Measurements from ENCODE around the gene UHRF2. TPM values are rescaled to one million over a fixed set of nuclear protein-coding genes. Genes with fewer than 3 reads are reported as not detected.
"Not testable (repeated sequence)": the region's sequence is repeated elsewhere in the genome, so short reads cannot be mapped to it uniquely, and the experiment has no call there.

UHRF2 gene
- total and polyA plus RNA-seq, 4 experiments from 2014 or later, result 8.7 to 128 (median 70.0) TPM

GRCh38 chr9:6538666-6539071, 125.7 kb downstream of the UHRF2 start:
- no peaks in the 10 kb centered on the region for H3K4me1 ChIP-seq (ENCODE audit: insufficient read depth, low read length)
- DNase-seq, result no peak
- no peaks in the 10 kb centered on the region for H3K36me3 Mint-ChIP-seq
- H3K9me3 Mint-ChIP-seq, result no peaks in the 10 kb centered on the region
- H3K4me3 ChIP-seq (ENCODE audit: low read length in 2 of 2), result no peak overlapping the region
- POLR2A ChIA-PET (ENCODE audit: partially characterized antibody), result no interaction called here
- intact Hi-C loops (cut with micrococcal nuclease), result no loop called here
- no peaks in the 10 kb centered on the region for H3K27me3 ChIP-seq (ENCODE audit: insufficient read depth, low read length)
- H3K36me3 ChIP-seq (ENCODE audit: insufficient read depth, low read length), result no peaks in the 10 kb centered on the region
- no peak overlapping the region for H3K27ac ChIP-seq (ENCODE audit: low read depth, low read length)
- peaks cover 8 to 10% of the 10 kb centered on the region in 2 donors for H3K27me3 Mint-ChIP-seq
- no peaks in the 10 kb centered on the region for H3K4me1 Mint-ChIP-seq
- H3K27ac Mint-ChIP-seq, result no peak overlapping the region
- CTCF ChIA-PET (ENCODE audit: partially characterized antibody), result no interaction called here
- H3K4me3 Mint-ChIP-seq, result no peak overlapping the region
- H3K9me3 ChIP-seq (ENCODE audit: control insufficient read depth in 1 of 2, low read length in 2 of 2), result no peaks in the 10 kb centered on the region

- H3K9me3 ChIP-seq (ENCODE audit: control insufficient read depth in 1 of 2, low read length in 2 of 2); H3K36me3 ChIP-seq (ENCODE audit: insufficient read depth, low read length); intact Hi-C loops (cut with micrococcal nuclease); H3K4me3 ChIP-seq (ENCODE audit: low read length in 2 of 2); H3K27ac ChIP-seq (ENCODE audit: low read depth, low read length); H3K4me3 Mint-ChIP-seq; H3K9me3 Mint-ChIP-seq; H3K27me3 Mint-ChIP-seq; H3K4me1 ChIP-seq (ENCODE audit: insufficient read depth, low read length); H3K36me3 Mint-ChIP-seq; DNase-seq; H3K4me1 Mint-ChIP-seq; H3K27me3 ChIP-seq (ENCODE audit: insufficient read depth, low read length): not testable (repeated sequence)
- H3K27ac Mint-ChIP-seq, result peak overlapping the region in 1 of 7 donors; percentile 79
- POLR2A ChIA-PET (ENCODE audit: partially characterized antibody), result interaction anchor here (0.7 kb wide), 1 partner anchor 63 kb away, joined by 5 read pairs; no protein-coding TSS in a partner anchor
- CTCF ChIA-PET (ENCODE audit: partially characterized antibody), result interaction anchor here (0.7 to 1.2 kb wide), 3 partner anchors 8 to 161 kb away, joined by 3 read pairs; no protein-coding TSS in a partner anchor
Measured at GRCh38 chr9:6542617-6543016, 129.6 kb downstream of the UHRF2 start.

- no peak for DNase-seq
- Histone ChIP-seq H3K27ac (ENCODE audit: low read depth, low read length) (no peak overlapping the region), H3K4me3 (ENCODE audit: low read length in 2 of 2) (no peak overlapping the region), H3K36me3 (ENCODE audit: insufficient read depth, low read length) (no peaks in the 10 kb centered on the region), H3K4me1 (ENCODE audit: insufficient read depth, low read length) (no peaks in the 10 kb centered on the region), H3K9me3 (ENCODE audit: control insufficient read depth in 1 of 2, low read length in 2 of 2) (no peaks in the 10 kb centered on the region), H3K27me3 (ENCODE audit: insufficient read depth, low read length) (no peaks in the 10 kb centered on the region)
- intact Hi-C loops (cut with micrococcal nuclease), result no loop called here
- H3K4me1 Mint-ChIP-seq, result no peaks in the 10 kb centered on the region
- POLR2A ChIA-PET (ENCODE audit: partially characterized antibody), result no interaction called here
- no peak overlapping the region for H3K27ac Mint-ChIP-seq
- H3K27me3 Mint-ChIP-seq, result peaks cover 2 to 8% of the 10 kb centered on the region in 2 donors
- no peaks in the 10 kb centered on the region for H3K9me3 Mint-ChIP-seq
- peak overlapping the region in 1 of 8 donors; percentile 24 for H3K4me3 Mint-ChIP-seq
- no peaks in the 10 kb centered on the region for H3K36me3 Mint-ChIP-seq
- CTCF ChIA-PET (ENCODE audit: partially characterized antibody), result no interaction called here
Measured at GRCh38 chr9:6543204-6543603, 130.2 kb downstream of the UHRF2 start.

GRCh38 chr9:6545017-6545691, 132.2 kb downstream of the UHRF2 start:
- no peaks in the 10 kb centered on the region for H3K27me3 ChIP-seq (ENCODE audit: insufficient read depth, low read length)
- H3K36me3 Mint-ChIP-seq, result no peaks in the 10 kb centered on the region
- H3K9me3 Mint-ChIP-seq, result no peaks in the 10 kb centered on the region
- ChIA-PET POLR2A (ENCODE audit: partially characterized antibody) (no interaction called here), CTCF (ENCODE audit: partially characterized antibody) (no interaction called here)
- H3K27ac ChIP-seq (ENCODE audit: low read depth, low read length), result no peak overlapping the region
- H3K27me3 Mint-ChIP-seq, result peaks cover 2 to 8% of the 10 kb centered on the region in 2 donors
- H3K36me3 ChIP-seq (ENCODE audit: insufficient read depth, low read length), result no peaks in the 10 kb centered on the region
- intact Hi-C loops (cut with micrococcal nuclease), result no loop called here
- H3K4me1 ChIP-seq (ENCODE audit: insufficient read depth, low read length), result no peaks in the 10 kb centered on the region
- no peak overlapping the region for H3K4me3 Mint-ChIP-seq
- no peak overlapping the region for H3K4me3 ChIP-seq (ENCODE audit: low read length in 2 of 2)
- no peak overlapping the region for H3K27ac Mint-ChIP-seq
- H3K9me3 ChIP-seq (ENCODE audit: control insufficient read depth in 1 of 2, low read length in 2 of 2), result no peaks in the 10 kb centered on the region
- DNase-seq, result no peak
- no peaks in the 10 kb centered on the region for H3K4me1 Mint-ChIP-seq

- ChIA-PET CTCF (ENCODE audit: partially characterized antibody) (interaction anchor here (1.0 to 1.3 kb wide), 3 partner anchors 7 to 19 kb away, joined by 3 read pairs; no protein-coding TSS in a partner anchor), POLR2A (ENCODE audit: partially characterized antibody) (no interaction called here)
- no peaks in the 10 kb centered on the region for H3K4me1 ChIP-seq (ENCODE audit: insufficient read depth, low read length)
- no peaks in the 10 kb centered on the region for H3K9me3 ChIP-seq (ENCODE audit: control insufficient read depth in 1 of 2, low read length in 2 of 2)
- DNase-seq, result no peak
- intact Hi-C loops (cut with micrococcal nuclease), result no loop called here
- H3K4me3 Mint-ChIP-seq, result no peak overlapping the region
- no peaks in the 10 kb centered on the region for H3K36me3 Mint-ChIP-seq
- H3K27me3 Mint-ChIP-seq, result no peaks in the 10 kb centered on the region
- H3K9me3 Mint-ChIP-seq, result no peaks in the 10 kb centered on the region
- no peak overlapping the region for H3K4me3 ChIP-seq (ENCODE audit: low read length in 2 of 2)
- H3K36me3 ChIP-seq (ENCODE audit: insufficient read depth, low read length), result no peaks in the 10 kb centered on the region
- H3K27ac ChIP-seq (ENCODE audit: low read depth, low read length), result no peak overlapping the region
- H3K27ac Mint-ChIP-seq, result no peak overlapping the region
- H3K4me1 Mint-ChIP-seq, result no peaks in the 10 kb centered on the region
- H3K27me3 ChIP-seq (ENCODE audit: insufficient read depth, low read length), result no peaks in the 10 kb centered on the region
Measured at GRCh38 chr9:6549106-6549800, 136.3 kb downstream of the UHRF2 start.

- no peak overlapping the region for H3K27ac ChIP-seq (ENCODE audit: low read depth, low read length)
- Mint-ChIP-seq H3K27me3 (no peaks in the 10 kb centered on the region), H3K9me3 (no peaks in the 10 kb centered on the region), H3K27ac (no peak overlapping the region), H3K4me3 (no peak overlapping the region), H3K36me3 (no peaks in the 10 kb centered on the region), H3K4me1 (no peaks in the 10 kb centered on the region)
- no peaks in the 10 kb centered on the region for H3K4me1 ChIP-seq (ENCODE audit: insufficient read depth, low read length)
- intact Hi-C loops (cut with micrococcal nuclease), result no loop called here
- no peaks in the 10 kb centered on the region for H3K27me3 ChIP-seq (ENCODE audit: insufficient read depth, low read length)
- no peak for DNase-seq
- ChIA-PET POLR2A (ENCODE audit: partially characterized antibody) (no interaction called here), CTCF (ENCODE audit: partially characterized antibody) (interaction anchor here (1.1 kb wide), 1 partner anchor 198 kb away, joined by 3 read pairs; no protein-coding TSS in a partner anchor)
- H3K36me3 ChIP-seq (ENCODE audit: insufficient read depth, low read length), result no peaks in the 10 kb centered on the region
- no peaks in the 10 kb centered on the region for H3K9me3 ChIP-seq (ENCODE audit: control insufficient read depth in 1 of 2, low read length in 2 of 2)
- no peak overlapping the region for H3K4me3 ChIP-seq (ENCODE audit: low read length in 2 of 2)
Measured at GRCh38 chr9:6551136-6551535, 138.1 kb downstream of the UHRF2 start.

GRCh38 chr9:6552033-6552432, 139.0 kb downstream of the UHRF2 start:
- DNase-seq, result no peak
- CTCF ChIA-PET (ENCODE audit: partially characterized antibody), result no interaction called here
- no peak overlapping the region for H3K4me3 Mint-ChIP-seq

More at GRCh38 chr9:6552033-6552432, 139.0 kb downstream of the UHRF2 start:
- no peaks in the 10 kb centered on the region for H3K36me3 ChIP-seq (ENCODE audit: insufficient read depth, low read length)
- no peak overlapping the region for H3K4me3 ChIP-seq (ENCODE audit: low read length in 2 of 2)
- H3K27ac ChIP-seq (ENCODE audit: low read depth, low read length), result no peak overlapping the region
- no peaks in the 10 kb centered on the region for H3K27me3 ChIP-seq (ENCODE audit: insufficient read depth, low read length)
- POLR2A ChIA-PET (ENCODE audit: partially characterized antibody), result no interaction called here
- intact Hi-C loops (cut with micrococcal nuclease), result no loop called here
- no peaks in the 10 kb centered on the region for H3K9me3 ChIP-seq (ENCODE audit: control insufficient read depth in 1 of 2, low read length in 2 of 2)
- Mint-ChIP-seq H3K27me3 (no peaks in the 10 kb centered on the region), H3K36me3 (no peaks in the 10 kb centered on the region), H3K4me1 (no peaks in the 10 kb centered on the region), H3K9me3 (peaks cover 0 to 2% (median 0%) of the 10 kb centered on the region in 8 donors), H3K27ac (no peak overlapping the region)
- no peaks in the 10 kb centered on the region for H3K4me1 ChIP-seq (ENCODE audit: insufficient read depth, low read length)
